ENCODE data around the gene TPBG. TPM values are rescaled to one million over a fixed set of nuclear protein-coding genes. Genes with fewer than 3 reads are reported as not detected.

Gene TPBG
- total and polyA plus RNA-seq, 12 donors, result 1.4 to 3.5 (median 2.1) TPM

- ATAC-seq (no peak), DNase-seq (no peak)
- TF ChIP-seq CTCF (IDR thresholded peaks at IDR 0.05), result no peak
- Histone ChIP-seq H3K27me3 (no peaks in the 10 kb centered on the region), H3K9me3 (no peaks in the 10 kb centered on the region), H3K4me1 (no peaks in the 10 kb centered on the region), H3K4me3 (no peak overlapping the region), H3K27ac (no peak overlapping the region), H3K36me3 (no peaks in the 10 kb centered on the region)
- 71 to 73% methylated on average over 2 of the region's 2 CpGs for WGBS, 2 donors
- intact Hi-C loops (cut with DNase I), result no loop called here
Observed at GRCh38 chr6:82413868-82414267, 50.3 kb downstream of the TPBG start.

GRCh38 chr6:82415820-82416219, 52.2 kb downstream of the TPBG start:
- Histone ChIP-seq H3K27me3 (no peaks in the 10 kb centered on the region), H3K4me1 (no peaks in the 10 kb centered on the region), H3K9me3 (no peaks in the 10 kb centered on the region), H3K36me3 (no peaks in the 10 kb centered on the region), H3K4me3 (no peak overlapping the region), H3K27ac (no peak overlapping the region)
- 97 to 100% methylated on average over 1 of the region's 1 CpG for WGBS, 2 donors
- ATAC-seq, result no peak
- no peak for DNase-seq
- no peak for TF ChIP-seq CTCF (IDR thresholded peaks at IDR 0.05)
- intact Hi-C loops (cut with DNase I), result no loop called here

GRCh38 chr6:82416346-82416745, 52.7 kb downstream of the TPBG start:
- Histone ChIP-seq H3K36me3 (no peaks in the 10 kb centered on the region), H3K4me1 (no peaks in the 10 kb centered on the region), H3K4me3 (no peak overlapping the region), H3K27ac (no peak overlapping the region), H3K27me3 (no peaks in the 10 kb centered on the region), H3K9me3 (no peaks in the 10 kb centered on the region)
- no peak for TF ChIP-seq CTCF (IDR thresholded peaks at IDR 0.05)
- DNase-seq (no peak), ATAC-seq (no peak)
- intact Hi-C loops (cut with DNase I), result no loop called here
- WGBS, 2 donors, result 64 to 66% methylated on average over 2 of the region's 2 CpGs

Other genes starting within 250 kb of the TPBG start
- 10 to 100 TPM; 27.4 to 40.1 (median 36.4) TPM for gene IBTK, start 116.1 kb upstream of the TPBG start, total RNA-seq
- gene IBTK, start 116.1 kb upstream of the TPBG start, polyA plus RNA-seq, result 10 to 100 TPM; 15.3 to 37.7 TPM